Thoracic aorta (tissue), 2 donors: Measurements from ENCODE around the gene PARP8. TPM values are rescaled to one million over a fixed set of nuclear protein-coding genes. Genes with fewer than 3 reads are reported as not detected.

ENCODE experiments used
- ATAC-seq: fragments of 150-250 bp; one replicate; pipeline ENCODE4 v1.8.0; 2017; ENCODE audit warnings: low read depth; ENCODE audit not compliant: insufficient number of reproducible peaks, low FRiP score
- DNase-seq: peaks from one replicate; pipeline ENCODE4 v3.0.0-alpha.2; 2020; ENCODE audit warnings: low spot score
- H3K27ac ChIP-seq, 2 donors: fragments of 200-600 bp; sonication (generic); 1 replicate in 1 of 2; 2 replicates in 1 of 2; pipeline ENCODE4 v1.5.1; 2016; ENCODE audit warnings: mild to moderate bottlenecking in 2 of 2, moderate library complexity in 2 of 2
- H3K27me3 ChIP-seq: fragments of 200-600 bp; sonication (generic); replicated peaks from 2 replicates; pipeline ENCODE4 v1.6.0; 2016; ENCODE audit warnings: mild to moderate bottlenecking; ENCODE audit not compliant: insufficient read depth
- H3K36me3 ChIP-seq: fragments of 200-600 bp; sonication (generic); one replicate; pipeline ENCODE4 v1.5.1; 2016
- H3K4me1 ChIP-seq, 2 donors: fragments of 200-600 bp; sonication (generic); 1 replicate in 1 of 2; 2 replicates in 1 of 2; pipeline versions ENCODE4 v1.5.1 to v1.6.0; 2016; ENCODE audit warnings: low read depth in 2 of 2, mild to moderate bottlenecking in 1 of 2; ENCODE audit not compliant: control insufficient read depth in 1 of 2
- H3K4me3 ChIP-seq: fragments of 200-600 bp; sonication (generic); 2 replicates; pipeline ENCODE4 v1.5.1; 2016; ENCODE audit warnings: mild to moderate bottlenecking
- H3K9me3 ChIP-seq: fragments of 200-600 bp; sonication (generic); 2 replicates; pipeline ENCODE4 v1.5.1; 2016
- CTCF ChIP-seq: fragments of 200-600 bp; sonication (generic); IDR thresholded peaks from one replicate; pipeline ENCODE4 v1.5.1; 2019; ENCODE audit warnings: antibody characterized with exemption
- total RNA-seq, 2 donors: library from RNA; depleted of rRNA; stranded (reverse); fragments of >200 nt; gene quantifications; one replicate each; pipeline versions ENCODE4 v1.1.0 to v1.2.3, GENCODE V29; 2016

The PARP8 gene
- total RNA-seq, 2 donors from 2014 or later = 27.5 to 34.7 TPM

GRCh38 chr5:50653946-50654345 is 12.5 kb upstream of the PARP8 start:
- H3K36me3 ChIP-seq = no peaks in the 10 kb centered on the region
- H3K9me3 ChIP-seq = no peaks in the 10 kb centered on the region
- H3K4me3 ChIP-seq = no peak overlapping the region
- DNase-seq (no peak), ATAC-seq (no peak)
- peaks cover 5 to 11% of the 10 kb centered on the region in 2 donors for H3K4me1 ChIP-seq
- no peak for TF ChIP-seq CTCF
- H3K27me3 ChIP-seq = no peaks in the 10 kb centered on the region
- no peak overlapping the region for H3K27ac ChIP-seq

GRCh38 chr5:50655067-50655809 is 11.2 kb upstream of the PARP8 start:
- Histone ChIP-seq H3K36me3 (no peaks in the 10 kb centered on the region), H3K4me3 (no peak overlapping the region), H3K4me1 (peaks cover 5 to 11% of the 10 kb centered on the region in 2 donors), H3K9me3 (no peaks in the 10 kb centered on the region), H3K27ac (no peak overlapping the region), H3K27me3 (no peaks in the 10 kb centered on the region)
- TF ChIP-seq CTCF = no peak
- ATAC-seq (no peak), DNase-seq (no peak)

- DNase-seq (no peak), ATAC-seq (no peak)
- no peaks in the 10 kb centered on the region for H3K9me3 ChIP-seq
- no peak overlapping the region for H3K27ac ChIP-seq
- H3K4me1 ChIP-seq = peaks cover 5 to 11% of the 10 kb centered on the region in 2 donors
- no peaks in the 10 kb centered on the region for H3K27me3 ChIP-seq
- H3K36me3 ChIP-seq = no peaks in the 10 kb centered on the region
- TF ChIP-seq CTCF = no peak
- no peak overlapping the region for H3K4me3 ChIP-seq
These were observed 10.6 kb upstream of the PARP8 start for GRCh38 chr5:50655810-50656205.

- no peak for ATAC-seq
- TF ChIP-seq CTCF = no peak
- no peak for DNase-seq
These were observed 9.4 kb upstream of the PARP8 start for GRCh38 chr5:50657044-50657443.

GRCh38 chr5:50658246-50658645 is 8.2 kb upstream of the PARP8 start:
- H3K36me3 ChIP-seq = no peaks in the 10 kb centered on the region
- ATAC-seq (no peak), DNase-seq (no peak)
- no peak overlapping the region for H3K27ac ChIP-seq
- TF ChIP-seq CTCF = no peak
- no peaks in the 10 kb centered on the region for H3K27me3 ChIP-seq
- H3K4me1 ChIP-seq = peaks cover 5 to 11% of the 10 kb centered on the region in 2 donors
- H3K9me3 ChIP-seq = no peaks in the 10 kb centered on the region
- H3K4me3 ChIP-seq = no peak overlapping the region

More at GRCh38 chr5:50657044-50657443, 9.4 kb upstream of the PARP8 start:
- Histone ChIP-seq H3K27ac (no peak overlapping the region), H3K4me1 (peaks cover 5 to 11% of the 10 kb centered on the region in 2 donors), H3K4me3 (no peak overlapping the region), H3K9me3 (no peaks in the 10 kb centered on the region), H3K36me3 (no peaks in the 10 kb centered on the region), H3K27me3 (no peaks in the 10 kb centered on the region)
